Keratinocyte (primary cell): Measurements from ENCODE around the gene OPN4. TPM values are rescaled to one million over a fixed set of nuclear protein-coding genes. Genes with fewer than 3 reads are reported as not detected.

Experiments
- DNase-seq: peaks from one replicate; pipeline ENCODE4 v3.0.0-alpha.2; 2011; ENCODE audit warnings: low read depth, missing footprints, low spot score
- FAIRE-seq: peaks from 2 replicates; lab custom pipeline; 2011; peaks lifted over from hg19 to GRCh38; lab: Jason Lieb, UNC
- H2AFZ ChIP-seq: 2 replicates; pipeline ENCODE4 v1.6.0; 2012; ENCODE audit warnings: low read length, control low read depth, inconsistent platforms; ENCODE audit not compliant: control insufficient read depth
- H3K27ac ChIP-seq: 2 replicates; pipeline ENCODE4 v1.5.1; 2011; ENCODE audit warnings: low read length; ENCODE audit not compliant: control insufficient read depth, insufficient read depth
- H3K27me3 ChIP-seq: 3 replicates; pipeline ENCODE4 v1.6.0; 2011; ENCODE audit warnings: low read length; ENCODE audit not compliant: control insufficient read depth, insufficient read depth; ENCODE audit errors: extremely low read depth
- H3K36me3 ChIP-seq, 2 experiments: 2 replicates in 1 of 2; 3 replicates in 1 of 2; pipeline ENCODE4 v1.5.1; 2011; ENCODE audit warnings: low read length in 2 of 2, mild to moderate bottlenecking in 1 of 2; ENCODE audit not compliant: control insufficient read depth in 2 of 2, insufficient read depth in 2 of 2; ENCODE audit errors: extremely low read depth in 1 of 2
- H3K4me1 ChIP-seq: 3 replicates; pipeline ENCODE4 v1.5.1; 2011; ENCODE audit warnings: low read length; ENCODE audit not compliant: control insufficient read depth, insufficient read depth; ENCODE audit errors: extremely low read depth
- H3K4me2 ChIP-seq: 3 replicates; pipeline ENCODE4 v1.6.0; 2011; ENCODE audit warnings: low read depth, low read length; ENCODE audit not compliant: control insufficient read depth, insufficient read depth; ENCODE audit errors: extremely low read depth
- H3K4me3 ChIP-seq, 3 experiments: fragments of 200-600 bp in 1 of 3; sonication (generic) in 1 of 3; 2 replicates in 2 of 3; 3 replicates in 1 of 3; pipeline ENCODE4 v1.5.1; 2011 to 2016; ENCODE audit warnings: low read length in 3 of 3, mild to moderate bottlenecking in 3 of 3, control low read depth in 2 of 3, inconsistent platforms in 1 of 3, low read depth in 1 of 3, mixed read lengths in 1 of 3, mixed run types in 1 of 3, moderate library complexity in 1 of 3; ENCODE audit not compliant: control insufficient read depth in 2 of 3, insufficient read depth in 2 of 3; ENCODE audit errors: extremely low read depth in 1 of 3
- H3K79me2 ChIP-seq: 2 replicates; pipeline ENCODE4 v1.6.0; 2012; ENCODE audit warnings: low read length; ENCODE audit not compliant: control insufficient read depth, insufficient read depth
- H3K9ac ChIP-seq: 3 replicates; pipeline ENCODE4 v1.6.0; 2011; ENCODE audit warnings: low read length; ENCODE audit not compliant: control insufficient read depth, insufficient read depth; ENCODE audit errors: extremely low read depth
- H3K9me1 ChIP-seq: 3 replicates; pipeline ENCODE4 v1.6.0; 2011; ENCODE audit warnings: low read length; ENCODE audit not compliant: control insufficient read depth, insufficient read depth; ENCODE audit errors: extremely low read depth
- H3K9me3 ChIP-seq: 2 replicates; pipeline ENCODE4 v1.5.1; 2012; ENCODE audit warnings: low read depth, low read length; ENCODE audit not compliant: control insufficient read depth
- H4K20me1 ChIP-seq: 3 replicates; pipeline ENCODE4 v1.6.0; 2011; ENCODE audit warnings: low read length; ENCODE audit not compliant: control insufficient read depth, insufficient read depth; ENCODE audit errors: extremely low read depth
- CTCF ChIP-seq, 3 experiments: IDR thresholded peaks in 1 of 3; conservative IDR thresholded peaks in 1 of 3; optimal IDR thresholded peaks in 1 of 3; 2 replicates in 2 of 3; 3 replicates in 1 of 3; pipeline versions ENCODE3 to v1.5.1; 2011; ENCODE audit warnings: low read length in 3 of 3, mild to moderate bottlenecking in 3 of 3, moderate library complexity in 2 of 3, control low read depth in 1 of 3, inconsistent platforms in 1 of 3; ENCODE audit not compliant: insufficient read depth in 2 of 3; ENCODE audit errors: extremely low read depth in 1 of 3
- EZH2 ChIP-seq: IDR thresholded peaks from one replicate; pipeline ENCODE4 v1.6.1; 2012; ENCODE audit warnings: inconsistent platforms, mild to moderate bottlenecking, low read length, moderate library complexity
- dilution Hi-C: fragments of 300-500 bp; cut with MboI; formaldehyde crosslinking; loops from one replicate; pipeline ENCODE4 v1.7.0; 2020; ENCODE audit warnings: low sequenced_read_pairs; ENCODE audit not compliant: extremely low pct_ligation_motif_present
- polyA plus RNA-seq, 5 experiments: library from polyadenylated mRNA; depleted of rRNA in 3 of 5; stranded (reverse) in 3 of 5; stranded (forward) in 1 of 5; unstranded in 1 of 5; fragments of >200 nt; gene quantifications; 1 replicate in 1 of 5; 2 replicates in 3 of 5; 3 replicates in 1 of 5; pipeline versions ENCODE4 v1.2.1 to v1.2.3, GENCODE V29; 2011 to 2012; ENCODE audit warnings: missing spikeins in 2 of 5, low read depth in 1 of 5, low replicate concordance in 1 of 5

Gene OPN4
- polyA plus RNA-seq, 1 donor (not counting 4 experiments of a cell fraction or from before 2014, with no cell fraction given), result not detected

- no peak overlapping the region for H3K4me2 ChIP-seq
- no peaks in the 10 kb centered on the region for H3K36me3 ChIP-seq
- no peak for FAIRE-seq
- no peak for TF ChIP-seq CTCF (optimal IDR thresholded peaks at IDR 0.05 in 1 of 3, IDR thresholded peaks at IDR 0.05 in 1 of 3, conservative IDR thresholded peaks at IDR 0.05 in 1 of 3; ENCODE audit: extremely low read depth in 1 of 3, insufficient read depth in 2 of 3, low read length in 3 of 3)
- no peak for TF ChIP-seq EZH2
- H3K4me1 ChIP-seq, result no peaks in the 10 kb centered on the region
- dilution Hi-C loops, result no loop called here
- peaks cover 6% of the 10 kb centered on the region for H3K27me3 ChIP-seq
- H3K9me1 ChIP-seq, result no peaks in the 10 kb centered on the region
- H2AFZ ChIP-seq, result no peak overlapping the region
- H3K9me3 ChIP-seq, result no peaks in the 10 kb centered on the region
- no peak overlapping the region for H3K4me3 ChIP-seq
- no peak for DNase-seq
- no peak overlapping the region for H3K9ac ChIP-seq
- no peaks in the 10 kb centered on the region for H4K20me1 ChIP-seq
- H3K79me2 ChIP-seq, result no peaks in the 10 kb centered on the region
- H3K27ac ChIP-seq, result no peak overlapping the region
Observed at GRCh38 chr10:86699991-86700840, 45.9 kb downstream of the OPN4 start.

GRCh38 chr10:86700851-86701617 is 46.7 kb downstream of the OPN4 start:
- H3K27me3 ChIP-seq, result peaks cover 2% of the 10 kb centered on the region
- TF ChIP-seq CTCF (optimal IDR thresholded peaks at IDR 0.05 in 1 of 3, IDR thresholded peaks at IDR 0.05 in 1 of 3, conservative IDR thresholded peaks at IDR 0.05 in 1 of 3; ENCODE audit: extremely low read depth in 1 of 3, insufficient read depth in 2 of 3, low read length in 3 of 3) (no peak), EZH2 (no peak)
- no peaks in the 10 kb centered on the region for H3K79me2 ChIP-seq
- H2AFZ ChIP-seq, result no peak overlapping the region
- no peaks in the 10 kb centered on the region for H3K9me1 ChIP-seq
- DNase-seq (no peak), FAIRE-seq (no peak)
- H3K4me1 ChIP-seq, result no peaks in the 10 kb centered on the region
- no peak overlapping the region for H3K4me2 ChIP-seq
- H3K36me3 ChIP-seq, result no peaks in the 10 kb centered on the region
- dilution Hi-C loops, result no loop called here
- no peaks in the 10 kb centered on the region for H3K9me3 ChIP-seq
- no peak overlapping the region for H3K9ac ChIP-seq
- no peak overlapping the region for H3K4me3 ChIP-seq
- H3K27ac ChIP-seq, result no peak overlapping the region
- H4K20me1 ChIP-seq, result no peaks in the 10 kb centered on the region
